ENCODE results near the gene PTGS1. TPM values are rescaled to one million over a fixed set of nuclear protein-coding genes. Genes with fewer than 3 reads are reported as not detected.
"Not testable (repeated sequence)": the region's sequence is repeated elsewhere in the genome, so short reads cannot be mapped to it uniquely, and the experiment has no call there.

PTGS1 gene
- total RNA-seq, 4 donors from 2014 or later = 72.2 to 119 (median 84.1) TPM

DNA sequence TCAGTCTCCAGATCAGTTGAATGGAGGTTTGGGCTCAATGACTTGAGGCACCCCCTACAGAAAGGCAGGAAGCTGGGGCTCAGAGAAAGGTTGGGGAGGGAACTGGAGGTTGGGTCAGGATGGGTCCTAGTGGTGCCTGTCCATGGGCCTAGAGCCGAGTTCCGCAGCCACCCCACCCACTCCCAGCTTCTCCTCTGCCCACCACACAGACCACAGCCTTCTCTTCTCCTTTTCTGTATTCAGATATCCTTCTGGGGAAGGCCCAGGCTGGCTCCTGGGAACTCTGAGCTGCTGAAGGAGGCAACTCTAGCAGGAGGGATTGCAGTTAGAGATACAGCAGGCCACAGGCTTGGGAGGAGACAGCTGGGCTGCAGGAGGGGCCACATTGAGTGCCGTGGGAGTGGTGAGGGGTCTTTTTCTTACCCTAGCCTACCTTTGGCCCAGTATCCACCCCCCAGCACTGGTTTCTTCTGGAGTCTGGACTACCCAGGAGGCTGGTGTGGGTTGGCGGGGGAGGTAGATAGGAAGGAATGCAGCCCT lies 15.4 kb upstream of the PTGS1 start:
- H3K27me3 ChIP-seq = no peaks in the 10 kb centered on the region
- no peaks in the 10 kb centered on the region for H3K36me3 ChIP-seq
- no peak overlapping the region for H3K27ac ChIP-seq (replicated peaks in 1 of 4)
- 84% methylated on average over 4 of the region's 4 CpGs for WGBS
- H3K4me3 ChIP-seq = no peak overlapping the region
- H3K9me3 ChIP-seq = no peaks in the 10 kb centered on the region
- TF ChIP-seq POLR2A (IDR thresholded peaks at IDR 0.05; ENCODE audit: low read depth) (no peak), POLR2AphosphoS5 (IDR thresholded peaks at IDR 0.05) (no peak), EP300 (IDR thresholded peaks at IDR 0.05) (no peak), CTCF (IDR thresholded peaks at IDR 0.05) (no peak)
- H3K4me1 ChIP-seq = peaks cover 0 to 12% (median 6%) of the 10 kb centered on the region in 4 donors
- intact Hi-C loops (cut with DNase I) = no loop called here
- no peak for DNase-seq (ENCODE audit: extremely low spot score)

DNA sequence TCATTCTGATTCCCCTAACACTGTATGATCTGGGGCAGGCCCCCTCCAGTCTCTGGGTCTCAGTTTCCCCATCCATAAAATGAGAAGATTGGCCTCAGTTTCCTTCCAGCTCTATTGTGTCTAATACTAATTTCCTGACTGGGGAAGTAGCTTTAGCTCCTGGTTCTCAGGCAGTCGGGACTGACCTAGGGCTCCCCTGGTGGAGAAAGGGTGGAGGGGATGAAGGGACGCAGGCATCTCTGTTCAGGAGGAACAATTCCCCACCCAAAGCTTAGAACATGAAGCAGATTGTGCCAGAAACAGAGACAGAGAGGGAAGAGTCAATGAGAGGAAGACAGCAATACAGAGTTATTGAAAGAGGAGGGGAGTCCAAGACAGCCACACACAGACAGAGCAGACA lies 14.2 kb upstream of the PTGS1 start:
- no peak for TF ChIP-seq EP300 (IDR thresholded peaks at IDR 0.05)
- TF ChIP-seq CTCF (IDR thresholded peaks at IDR 0.05) = peak in 1 of 3 experiments; percentile 13
- no peak for DNase-seq (ENCODE audit: extremely low spot score)
- intact Hi-C loops (cut with DNase I) = no loop called here
- Histone ChIP-seq H3K4me1 (peaks cover 0 to 22% (median 15%) of the 10 kb centered on the region in 4 donors), H3K27ac (replicated peaks in 1 of 4) (no peak overlapping the region), H3K4me3 (no peak overlapping the region), H3K27me3 (no peaks in the 10 kb centered on the region), H3K36me3 (no peaks in the 10 kb centered on the region), H3K9me3 (no peaks in the 10 kb centered on the region)
- 53% methylated on average over 2 of the region's 2 CpGs for WGBS

GRCh38 chr9:122360891-122361290 lies 9.9 kb upstream of the PTGS1 start:
- no peak for DNase-seq (ENCODE audit: extremely low spot score)
- intact Hi-C loops (cut with DNase I) = no loop called here
- Histone ChIP-seq H3K9me3 (no peaks in the 10 kb centered on the region), H3K4me3 (no peak overlapping the region), H3K4me1 (peaks cover 0 to 47% (median 38%) of the 10 kb centered on the region in 4 donors), H3K27ac (replicated peaks in 1 of 4) (peak overlapping the region; percentile 49 to 63 (median 56)), H3K27me3 (no peaks in the 10 kb centered on the region), H3K36me3 (no peaks in the 10 kb centered on the region)
- TF ChIP-seq CTCF (IDR thresholded peaks at IDR 0.05) (no peak), POLR2A (IDR thresholded peaks at IDR 0.05; ENCODE audit: low read depth) (no peak), POLR2AphosphoS5 (IDR thresholded peaks at IDR 0.05) (no peak), EP300 (IDR thresholded peaks at IDR 0.05) (no peak)
- whole genome bisulfite sequencing = 58% methylated on average over 4 of the region's 8 CpGs

DNA sequence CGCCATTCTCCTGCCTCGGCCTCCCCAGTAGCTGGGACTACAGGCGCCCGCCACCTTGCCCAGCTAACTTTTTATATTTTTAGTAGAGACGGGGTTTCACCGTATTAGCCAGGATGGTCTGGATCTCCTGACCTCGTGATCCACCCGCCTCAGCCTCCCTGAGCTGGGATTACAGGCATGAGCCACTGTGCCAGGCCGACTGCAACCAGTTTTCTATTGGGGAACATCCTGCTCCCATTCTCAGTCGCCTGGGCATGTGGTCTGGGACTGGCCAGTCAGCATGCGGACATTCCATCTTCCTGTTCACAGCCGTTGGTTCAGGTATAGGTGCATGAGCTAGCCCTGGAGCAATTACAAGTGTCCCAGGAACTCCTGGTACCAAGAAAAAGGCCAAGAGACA lies 7.7 kb upstream of the PTGS1 start:
- 94% methylated on average over 12 of the region's 12 CpGs for WGBS
- H3K9me3 ChIP-seq; DNase-seq (ENCODE audit: extremely low spot score); H3K4me3 ChIP-seq; intact Hi-C loops (cut with DNase I); H3K36me3 ChIP-seq; H3K27me3 ChIP-seq: not testable (repeated sequence)
- peak overlapping the region in 3 of 4 donors; percentile 79 to 86 (median 80) for H3K27ac ChIP-seq (replicated peaks in 1 of 4)
- H3K4me1 ChIP-seq = peaks cover 0 to 55% (median 52%) of the 10 kb centered on the region in 4 donors

DNA sequence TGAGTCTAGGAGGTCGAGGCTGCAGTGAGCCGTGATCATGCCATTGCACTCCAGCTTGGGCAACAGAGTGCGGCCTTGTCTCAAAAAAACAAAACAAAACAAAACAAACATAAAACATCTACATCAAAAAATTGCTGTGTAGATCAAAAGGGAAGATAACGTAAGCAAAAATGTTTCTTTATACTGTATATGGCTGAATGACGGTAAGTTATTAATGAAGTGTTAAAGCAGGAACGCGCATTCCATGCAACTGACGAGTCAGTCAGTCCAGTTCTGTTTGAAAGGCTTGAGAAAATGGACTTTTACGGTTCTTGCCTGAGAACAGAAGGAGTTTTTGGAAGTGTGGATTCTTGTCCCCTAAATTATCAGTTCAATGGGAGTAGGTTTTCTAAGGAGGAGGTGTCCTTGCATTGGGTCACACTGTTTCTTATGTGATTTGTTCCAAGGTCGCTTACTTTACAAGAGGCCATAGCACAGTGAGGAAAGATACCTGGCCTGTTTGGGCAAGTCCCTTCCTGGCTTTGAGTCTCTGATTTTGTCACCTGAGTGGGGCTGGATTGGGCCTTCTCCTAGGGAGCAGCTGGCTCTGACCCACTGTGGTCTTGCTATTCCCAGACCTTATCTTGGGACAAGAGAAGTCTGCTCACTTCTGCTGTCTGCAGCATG lies 6.6 kb upstream of the PTGS1 start:
- H3K27ac ChIP-seq (replicated peaks in 1 of 4) = peak overlapping the region; percentile 79 to 86 (median 82)
- peaks cover 0 to 55% (median 51%) of the 10 kb centered on the region in 4 donors for H3K4me1 ChIP-seq
- TF ChIP-seq POLR2A (IDR thresholded peaks at IDR 0.05; ENCODE audit: low read depth) = no peak
- TF ChIP-seq POLR2AphosphoS5 (IDR thresholded peaks at IDR 0.05) = peak in 1 of 2 donors; percentile 48
- DNase-seq (ENCODE audit: extremely low spot score) = no peak
- no peak overlapping the region for H3K4me3 ChIP-seq
- H3K9me3 ChIP-seq = no peaks in the 10 kb centered on the region
- H3K36me3 ChIP-seq = no peaks in the 10 kb centered on the region
- H3K27me3 ChIP-seq = no peaks in the 10 kb centered on the region
- 64% methylated on average over 10 of the region's 10 CpGs for WGBS
- intact Hi-C loops (cut with DNase I) = no loop called here
